ENCODE data around the gene OLFM2. TPM values are rescaled to one million over a fixed set of nuclear protein-coding genes. Genes with fewer than 3 reads are reported as not detected.

Gene OLFM2
- polyA plus RNA-seq, 1 experiment: 4.8 TPM

GRCh38 chr19:9875031-9875627, 61.2 kb downstream of the OLFM2 start:
- TF ChIP-seq CTCF (IDR thresholded peaks at IDR 0.05; ENCODE audit: low read depth, low read length): no peak
- Histone ChIP-seq H3K9me3 (ENCODE audit: control insufficient read depth, insufficient read depth, low read length) (peaks cover 5% of the 10 kb centered on the region), H3K27ac (ENCODE audit: low read depth, low read length) (no peak overlapping the region), H3K27me3 (ENCODE audit: control insufficient read depth, insufficient read depth, low read length) (no peaks in the 10 kb centered on the region), H3K4me3 (ENCODE audit: low read depth, low read length) (no peak overlapping the region)
- POLR2A ChIA-PET: no interaction called here
- CTCF ChIA-PET: interaction anchor here (0.7 to 1.8 kb wide), 2 partner anchors 10 to 32 kb away, joined by 3 to 4 read pairs; no protein-coding TSS in a partner anchor
- DNase-seq (ENCODE audit: low read depth, low spot score): no peak

GRCh38 chr19:9872618-9873242, 63.6 kb downstream of the OLFM2 start:
- Histone ChIP-seq H3K27me3 (ENCODE audit: control insufficient read depth, insufficient read depth, low read length) (no peaks in the 10 kb centered on the region), H3K4me3 (ENCODE audit: low read depth, low read length) (no peak overlapping the region), H3K27ac (ENCODE audit: low read depth, low read length) (no peak overlapping the region), H3K9me3 (ENCODE audit: control insufficient read depth, insufficient read depth, low read length) (peaks cover 3% of the 10 kb centered on the region)
- CTCF ChIA-PET: no interaction called here
- POLR2A ChIA-PET: no interaction called here
- no peak for TF ChIP-seq CTCF (IDR thresholded peaks at IDR 0.05; ENCODE audit: low read depth, low read length)
- no peak for DNase-seq (ENCODE audit: low read depth, low spot score)

- CTCF ChIA-PET: no interaction called here
Observed at GRCh38 chr19:9871626-9872338, 64.5 kb downstream of the OLFM2 start.

DNA sequence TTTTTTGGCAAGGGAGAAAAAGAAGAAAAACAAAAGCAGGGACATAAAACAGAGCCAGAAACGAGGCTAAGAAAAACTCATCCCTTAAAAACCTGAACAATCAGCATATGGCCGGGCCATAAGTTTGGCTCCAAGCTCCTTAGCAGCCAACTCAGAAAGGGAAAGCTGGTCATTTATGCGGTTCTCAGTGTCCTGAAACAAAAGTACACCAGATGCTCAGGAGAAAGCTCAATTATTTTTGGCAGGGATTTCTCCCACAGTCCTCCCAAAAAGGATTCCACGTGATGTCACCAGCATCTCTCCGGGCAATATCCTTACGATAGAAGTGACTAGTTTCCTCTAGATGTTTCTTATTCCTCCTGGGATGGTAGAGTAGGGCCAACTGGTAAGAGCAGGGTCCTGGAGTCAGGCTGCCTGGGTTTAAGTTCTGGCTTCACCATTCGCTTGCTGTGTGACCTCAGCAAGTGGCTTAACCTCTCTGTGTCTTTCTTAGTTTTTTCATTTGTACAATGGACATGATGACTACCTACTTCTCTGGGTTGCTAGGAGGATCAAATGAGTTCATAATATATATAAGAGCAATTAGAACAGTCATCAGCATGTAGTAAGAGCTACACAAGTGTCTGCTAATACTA, 67.2 kb downstream of the OLFM2 start:
- DNase-seq (ENCODE audit: low read depth, low spot score): no peak
- ChIA-PET CTCF (interaction anchor here (0.8 to 1.6 kb wide), 2 partner anchors 9 to 22 kb away, joined by 4 read pairs; no protein-coding TSS in a partner anchor), POLR2A (no interaction called here)
- no peak for TF ChIP-seq CTCF (IDR thresholded peaks at IDR 0.05; ENCODE audit: low read depth, low read length)
- no peaks in the 10 kb centered on the region for H3K27me3 ChIP-seq (ENCODE audit: control insufficient read depth, insufficient read depth, low read length)
- H3K27ac ChIP-seq (ENCODE audit: low read depth, low read length): no peak overlapping the region
- no peaks in the 10 kb centered on the region for H3K9me3 ChIP-seq (ENCODE audit: control insufficient read depth, insufficient read depth, low read length)
- H3K4me3 ChIP-seq (ENCODE audit: low read depth, low read length): no peak overlapping the region

More at GRCh38 chr19:9871626-9872338, 64.5 kb downstream of the OLFM2 start:
- Histone ChIP-seq H3K9me3 (ENCODE audit: control insufficient read depth, insufficient read depth, low read length) (no peaks in the 10 kb centered on the region; the same call in 1 of the 2 replicates), H3K27ac (ENCODE audit: low read depth, low read length) (no peak overlapping the region), H3K27me3 (ENCODE audit: control insufficient read depth, insufficient read depth, low read length) (no peaks in the 10 kb centered on the region), H3K4me3 (ENCODE audit: low read depth, low read length) (no peak overlapping the region)
- DNase-seq (ENCODE audit: low read depth, low spot score): no peak
- no peak for TF ChIP-seq CTCF (IDR thresholded peaks at IDR 0.05; ENCODE audit: low read depth, low read length)
- POLR2A ChIA-PET: no interaction called here
